Gastrocnemius medialis (tissue), 4 donors: ENCODE measurements around the gene CYGB. TPM values are rescaled to one million over a fixed set of nuclear protein-coding genes. Genes with fewer than 3 reads are reported as not detected.
"Not testable (repeated sequence)": the region's sequence is repeated elsewhere in the genome, so short reads cannot be mapped to it uniquely, and the experiment has no call there.

ENCODE experiments used
- ATAC-seq, 2 donors: fragments of 150-250 bp; one replicate each; pipeline ENCODE4 v1.9.1; 2016
- DNase-seq, 2 donors: peaks; one replicate each; pipeline ENCODE4 v3.0.0-alpha.2; 2019
- H3K27ac ChIP-seq, 4 donors: fragments of 200-600 bp; sonication (generic); 1 replicate in 1 of 4; 2 replicates in 3 of 4; pipeline ENCODE4 v1.5.1; 2016 to 2018; ENCODE audit warnings: mild to moderate bottlenecking in 2 of 4, moderate library complexity in 1 of 4
- H3K27me3 ChIP-seq, 3 donors: fragments of 200-600 bp; sonication (generic) in 2 of 3; 1 replicate in 1 of 3; 2 replicates in 2 of 3; pipeline versions ENCODE4 v1.5.1 to v1.6.0; 2016 to 2019; ENCODE audit warnings: mild to moderate bottlenecking in 1 of 3, moderate library complexity in 1 of 3
- H3K36me3 ChIP-seq, 2 donors: fragments of 200-600 bp; sonication (generic) in 1 of 2; one replicate each; pipeline ENCODE4 v1.5.1; 2017 to 2018
- H3K4me1 ChIP-seq, 2 donors: fragments of 200-600 bp; sonication (generic) in 1 of 2; one replicate each; pipeline ENCODE4 v1.5.1; 2016 to 2017; ENCODE audit warnings: mild to moderate bottlenecking in 2 of 2
- H3K4me3 ChIP-seq, 4 donors: fragments of 200-600 bp; sonication (generic) in 3 of 4; 1 replicate in 1 of 4; 2 replicates in 3 of 4; pipeline ENCODE4 v1.5.1; 2016 to 2019; ENCODE audit warnings: mild to moderate bottlenecking in 2 of 4
- H3K9me3 ChIP-seq, 3 donors: fragments of 200-600 bp; sonication (generic) in 2 of 3; 1 replicate in 1 of 3; 2 replicates in 2 of 3; pipeline ENCODE4 v1.5.1; 2016 to 2019
- POLR2A ChIP-seq, 2 donors: fragments of 450-650 bp; IDR thresholded peaks; one replicate each; pipeline ENCODE4 v1.6.1; 2017; ENCODE audit warnings: antibody characterized with exemption in 2 of 2, mild to moderate bottlenecking in 2 of 2, moderate library complexity in 2 of 2
- in situ Hi-C, 4 donors: fragments of 200-750 bp; cut with MboI; loops; one replicate each; pipeline versions ENCODE4 v1.15.0 to v1.8.0; 2017; ENCODE audit warnings: low sequenced_read_pairs in 4 of 4
- intact Hi-C: fragments of 100-400 bp; cut with DNase I; formaldehyde crosslinking; loops from one replicate; pipeline ENCODE4 v1.15.1; 2023; ENCODE audit warnings: low total_unique reads
- total RNA-seq, 4 donors: library from RNA; depleted of rRNA; stranded (reverse); fragments of >200 nt; gene quantifications; one replicate each; pipeline versions ENCODE4 v1.1.0 to v1.2.3, GENCODE V29; 2016
- TF ChIP-seq, protein P1 (sequence below), 5 experiments: fragments of 450-650 bp in 3 of 5; fragments of 200-600 bp in 2 of 5; sonication (generic) in 2 of 5; IDR thresholded peaks in 4 of 5; conservative IDR thresholded peaks in 1 of 5; 1 replicate in 4 of 5; 2 replicates in 1 of 5; pipeline ENCODE4 v1.5.1; 2016 to 2019; ENCODE audit warnings: antibody characterized with exemption in 5 of 5, mild to moderate bottlenecking in 3 of 5, moderate library complexity in 3 of 5

CYGB gene
- total RNA-seq, 4 donors from 2014 or later: 8.1 to 19.7 (median 10.6) TPM

DNA sequence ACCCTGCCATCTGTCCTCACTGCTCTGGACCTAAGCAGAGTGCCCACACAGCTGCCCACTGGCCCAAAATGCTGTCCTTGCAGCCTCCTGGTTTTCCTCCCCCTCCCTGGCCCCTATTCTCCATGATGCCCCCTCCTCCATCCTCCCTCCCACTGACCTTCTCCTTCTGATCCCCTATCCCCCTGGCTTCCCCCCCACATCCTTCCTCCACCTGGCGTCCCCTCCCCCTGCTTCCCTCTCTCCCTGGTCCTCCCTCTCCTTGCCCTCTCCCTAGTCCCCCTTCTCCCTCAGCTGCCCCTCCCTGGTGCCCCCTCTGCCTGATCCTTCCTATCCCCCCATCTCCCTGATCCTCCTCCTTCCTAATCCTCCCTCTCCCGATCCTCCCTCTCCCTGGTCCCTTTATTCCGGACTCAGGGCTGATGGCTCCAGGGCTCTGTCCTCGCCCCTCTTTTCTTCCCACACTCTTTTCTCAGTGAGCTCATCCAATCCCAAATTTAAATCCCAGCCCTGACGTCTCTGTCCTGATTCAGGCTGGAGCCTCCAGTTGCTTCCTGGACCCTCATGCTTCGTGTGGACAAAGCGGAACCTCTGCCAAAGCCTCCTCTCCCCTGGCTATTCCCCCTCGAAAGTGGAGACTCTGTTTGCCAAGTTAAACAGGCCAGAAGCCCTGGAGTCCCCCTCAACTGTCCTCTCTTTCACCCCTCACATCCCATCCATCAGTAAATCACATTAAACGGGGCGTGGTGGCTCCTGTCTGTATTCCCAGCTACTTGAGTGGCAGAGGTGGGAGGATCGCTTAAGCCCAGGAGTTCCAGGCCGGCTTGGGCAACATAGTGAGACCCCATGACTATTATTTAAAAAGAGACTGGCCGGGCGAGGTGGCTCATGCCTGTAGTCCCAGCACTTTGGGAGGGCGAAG is 18.2 kb downstream of the CYGB start:
- no peak for ATAC-seq
- H3K36me3 ChIP-seq: no peaks in the 10 kb centered on the region

DNA sequence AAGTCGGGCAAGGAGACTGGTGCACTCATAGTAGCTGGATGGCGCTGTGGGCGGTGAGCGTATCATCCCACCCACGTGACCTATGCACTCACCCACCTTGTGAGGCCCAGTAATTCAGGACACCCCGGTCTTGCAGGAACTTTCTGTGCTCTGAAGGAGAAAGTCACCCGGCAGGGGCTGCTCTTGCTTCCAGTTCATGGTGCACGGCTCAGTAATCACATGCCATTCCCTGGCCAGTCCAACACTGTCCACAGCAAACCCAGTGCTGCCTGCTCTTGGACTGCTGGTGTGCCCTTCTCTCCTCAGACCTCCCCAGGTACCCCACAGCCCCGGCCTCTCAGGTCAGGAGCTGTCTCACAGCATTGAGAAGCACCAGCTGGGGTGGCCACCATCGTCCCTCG is 19.9 kb downstream of the CYGB start:
- no peak overlapping the region for H3K4me3 ChIP-seq
- peaks cover 12 to 14% of the 10 kb centered on the region in 2 donors for H3K4me1 ChIP-seq
- DNase-seq (no peak), ATAC-seq (no peak)
- no peak overlapping the region for H3K27ac ChIP-seq
- no peaks in the 10 kb centered on the region for H3K27me3 ChIP-seq
- in situ Hi-C loops: no loop called here
- no peaks in the 10 kb centered on the region for H3K36me3 ChIP-seq
- intact Hi-C loops: loop anchor here (5.0 kb wide), 1 partner anchor 40 kb away; no protein-coding TSS in a partner anchor
- H3K9me3 ChIP-seq: no peaks in the 10 kb centered on the region
- TF ChIP-seq POLR2A (IDR thresholded peaks at IDR 0.05): no peak
- TF ChIP-seq, protein P1, sequence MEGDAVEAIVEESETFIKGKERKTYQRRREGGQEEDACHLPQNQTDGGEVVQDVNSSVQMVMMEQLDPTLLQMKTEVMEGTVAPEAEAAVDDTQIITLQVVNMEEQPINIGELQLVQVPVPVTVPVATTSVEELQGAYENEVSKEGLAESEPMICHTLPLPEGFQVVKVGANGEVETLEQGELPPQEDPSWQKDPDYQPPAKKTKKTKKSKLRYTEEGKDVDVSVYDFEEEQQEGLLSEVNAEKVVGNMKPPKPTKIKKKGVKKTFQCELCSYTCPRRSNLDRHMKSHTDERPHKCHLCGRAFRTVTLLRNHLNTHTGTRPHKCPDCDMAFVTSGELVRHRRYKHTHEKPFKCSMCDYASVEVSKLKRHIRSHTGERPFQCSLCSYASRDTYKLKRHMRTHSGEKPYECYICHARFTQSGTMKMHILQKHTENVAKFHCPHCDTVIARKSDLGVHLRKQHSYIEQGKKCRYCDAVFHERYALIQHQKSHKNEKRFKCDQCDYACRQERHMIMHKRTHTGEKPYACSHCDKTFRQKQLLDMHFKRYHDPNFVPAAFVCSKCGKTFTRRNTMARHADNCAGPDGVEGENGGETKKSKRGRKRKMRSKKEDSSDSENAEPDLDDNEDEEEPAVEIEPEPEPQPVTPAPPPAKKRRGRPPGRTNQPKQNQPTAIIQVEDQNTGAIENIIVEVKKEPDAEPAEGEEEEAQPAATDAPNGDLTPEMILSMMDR (IDR thresholded peaks at IDR 0.05 in 4 of 5, conservative IDR thresholded peaks at IDR 0.05 in 1 of 5): no peak

More for the DNA sequence above, 18.2 kb downstream of the CYGB start:
- Histone ChIP-seq H3K4me3 (no peak overlapping the region), H3K27ac (no peak overlapping the region), H3K9me3 (no peaks in the 10 kb centered on the region), H3K4me1 (peaks cover 12 to 18% of the 10 kb centered on the region in 2 donors), H3K27me3 (no peaks in the 10 kb centered on the region)
- TF ChIP-seq, protein P1 (IDR thresholded peaks at IDR 0.05 in 4 of 5, conservative IDR thresholded peaks at IDR 0.05 in 1 of 5): no peak
- no peak for TF ChIP-seq POLR2A (IDR thresholded peaks at IDR 0.05)
- DNase-seq: no peak
- in situ Hi-C loops: no loop called here
- intact Hi-C loops: loop anchor here (5.0 kb wide), 1 partner anchor 38 kb away; no protein-coding TSS in a partner anchor

DNA sequence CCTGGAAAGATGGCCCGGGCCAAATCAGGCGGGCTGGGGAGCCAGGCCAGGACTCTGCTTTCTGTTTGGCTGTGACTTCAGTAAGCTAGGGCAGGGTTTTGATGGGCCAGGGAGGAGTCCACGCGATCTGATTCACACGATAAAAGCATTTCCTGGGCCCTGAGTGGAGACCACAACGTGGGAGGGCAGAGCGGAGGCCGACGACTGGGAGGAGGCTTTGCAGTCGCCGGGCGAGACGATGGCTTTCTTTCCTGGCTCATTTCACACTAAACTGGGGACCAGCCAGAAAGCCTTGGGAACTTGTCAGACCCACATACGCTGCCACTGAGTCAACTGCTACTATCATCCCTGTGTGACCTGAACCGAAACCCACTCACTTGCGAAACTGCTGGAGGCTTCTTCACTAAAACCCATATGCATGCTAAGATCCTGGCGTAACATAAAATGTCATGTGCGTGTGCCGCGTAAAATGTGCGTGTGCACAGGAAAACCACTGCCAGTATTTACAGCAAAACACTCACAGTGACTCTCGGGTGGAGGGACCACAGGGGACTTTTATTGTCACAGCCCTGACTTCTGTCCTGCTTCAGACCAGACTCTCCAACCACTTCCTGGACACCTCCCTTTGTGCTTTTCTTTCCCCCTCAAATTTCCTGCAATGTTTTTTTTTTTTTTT is 22.1 kb downstream of the CYGB start:
- Histone ChIP-seq H3K27ac (peak overlapping the region; percentile 73 to 86 (median 82)), H3K27me3 (no peaks in the 10 kb centered on the region), H3K9me3 (no peaks in the 10 kb centered on the region), H3K36me3 (no peaks in the 10 kb centered on the region), H3K4me1 (peaks cover 14% of the 10 kb centered on the region in 2 donors), H3K4me3 (peak overlapping the region; percentile 24 to 54 (median 38))
- DNase-seq (peak; percentile 86 to 91), ATAC-seq (peak; percentile 97 to 98)
- intact Hi-C loops (loop anchor here (5.0 kb wide), 1 partner anchor 42 kb away; no protein-coding TSS in a partner anchor), in situ Hi-C loops (no loop called here)
- TF ChIP-seq POLR2A (IDR thresholded peaks at IDR 0.05): peak; percentile 21 to 39
- TF ChIP-seq, protein P1 (IDR thresholded peaks at IDR 0.05 in 4 of 5, conservative IDR thresholded peaks at IDR 0.05 in 1 of 5): no peak

DNA sequence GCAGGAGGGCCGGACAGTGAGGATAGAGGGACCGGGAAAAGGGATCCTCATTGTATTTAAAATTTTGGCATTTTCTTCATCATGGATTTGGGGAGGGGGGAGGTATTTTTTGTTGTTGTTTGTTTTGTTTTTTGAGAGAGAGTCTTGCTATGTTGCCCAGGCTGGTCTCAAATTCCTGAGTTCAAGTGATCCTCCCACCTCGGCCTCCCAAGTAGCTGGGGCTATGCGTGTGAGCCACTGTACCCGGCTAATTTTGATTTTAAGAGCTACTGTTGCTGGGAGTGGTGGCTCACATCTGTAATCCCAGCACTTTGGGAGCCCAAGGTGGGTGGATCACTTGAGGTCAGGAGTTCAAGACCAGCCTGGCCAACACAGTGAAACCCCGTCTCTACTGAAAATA is 23.2 kb downstream of the CYGB start:
- Histone ChIP-seq H3K27ac (peak overlapping the region; percentile 73 to 86 (median 82)), H3K4me1 (peaks cover 14% of the 10 kb centered on the region in 2 donors)
- ATAC-seq, H3K9me3 ChIP-seq, intact Hi-C loops, H3K36me3 ChIP-seq, H3K4me3 ChIP-seq, DNase-seq, H3K27me3 ChIP-seq, in situ Hi-C loops: not testable (repeated sequence)

DNA sequence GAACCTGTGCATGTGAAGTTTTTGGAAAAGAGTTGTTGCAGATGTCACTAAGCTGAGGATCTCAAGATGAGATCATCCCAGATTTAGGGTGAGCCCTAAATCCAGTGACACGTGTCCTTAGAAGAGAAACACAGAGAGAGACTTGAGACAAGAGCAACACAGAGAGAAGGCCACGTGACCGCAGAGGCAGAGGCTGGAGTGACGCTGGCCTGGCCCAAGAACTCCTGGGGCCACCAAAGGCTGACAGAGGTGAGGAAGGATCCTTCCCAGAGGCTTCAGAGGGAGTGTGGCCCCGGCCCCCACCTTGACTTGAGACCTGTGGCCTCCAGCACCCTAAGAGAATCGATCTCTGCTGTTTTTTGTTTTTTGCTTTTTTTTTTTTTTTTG is 24.2 kb downstream of the CYGB start:
- no peaks in the 10 kb centered on the region for H3K9me3 ChIP-seq
- intact Hi-C loops: no loop called here
- no peak overlapping the region for H3K27ac ChIP-seq
- H3K4me1 ChIP-seq: peaks cover 14% of the 10 kb centered on the region in 2 donors
- TF ChIP-seq POLR2A (IDR thresholded peaks at IDR 0.05): no peak
- TF ChIP-seq, protein P1 (IDR thresholded peaks at IDR 0.05 in 4 of 5, conservative IDR thresholded peaks at IDR 0.05 in 1 of 5): no peak
- in situ Hi-C loops: no loop called here
- DNase-seq: no peak
- H3K27me3 ChIP-seq: no peaks in the 10 kb centered on the region
- H3K4me3 ChIP-seq: no peak overlapping the region
- no peaks in the 10 kb centered on the region for H3K36me3 ChIP-seq
- no peak for ATAC-seq
